Measurements from ENCODE around the gene POLR1H. TPM values are rescaled to one million over a fixed set of nuclear protein-coding genes. Genes with fewer than 3 reads are reported as not detected.
"Not testable (repeated sequence)": the region's sequence is repeated elsewhere in the genome, so short reads cannot be mapped to it uniquely, and the experiment has no call there.

Gene POLR1H
- polyA plus RNA-seq, 2 donors: 22.6 to 48.0 TPM

- H3K4me1 ChIP-seq (ENCODE audit: control insufficient read depth in 2 of 2, insufficient read depth in 2 of 2, low read length in 1 of 2); H3K27me3 ChIP-seq (ENCODE audit: control insufficient read depth in 1 of 2, insufficient read depth in 2 of 2, low read length in 2 of 2): not testable (repeated sequence)
- 81 to 89% methylated on average over 5 of the region's 5 CpGs for WGBS, 2 donors
Measured at GRCh38 chr6:30033440-30033839, 27.6 kb upstream of the POLR1H start.

GRCh38 chr6:30035784-30036183 is 25.3 kb upstream of the POLR1H start:
- Histone ChIP-seq H3K27me3 (ENCODE audit: control insufficient read depth in 1 of 2, insufficient read depth in 2 of 2, low read length in 2 of 2) (no peaks in the 10 kb centered on the region), H3K9me3 (ENCODE audit: control insufficient read depth in 2 of 2, insufficient read depth in 1 of 2, low read depth in 1 of 2, low read length in 1 of 2) (no peaks in the 10 kb centered on the region), H3K4me1 (ENCODE audit: control insufficient read depth in 2 of 2, insufficient read depth in 2 of 2, low read length in 1 of 2) (no peaks in the 10 kb centered on the region), H3K4me3 (ENCODE audit: low read depth in 1 of 2, low read length in 2 of 2) (no peak overlapping the region), H3K27ac (ENCODE audit: low read depth in 2 of 2, low read length in 1 of 2) (no peak overlapping the region), H3K36me3 (ENCODE audit: control insufficient read depth in 2 of 2, insufficient read depth in 2 of 2, low read length in 1 of 2) (peaks cover 0 to 3% of the 10 kb centered on the region in 2 donors)
- WGBS, 2 donors: 95 to 96% methylated on average over 1 of the region's 1 CpG

More at GRCh38 chr6:30033440-30033839, 27.6 kb upstream of the POLR1H start:
- not testable (repeated sequence) for H3K4me3 ChIP-seq (ENCODE audit: low read depth in 1 of 2, low read length in 2 of 2); H3K36me3 ChIP-seq (ENCODE audit: control insufficient read depth in 2 of 2, insufficient read depth in 2 of 2, low read length in 1 of 2); H3K27ac ChIP-seq (ENCODE audit: low read depth in 2 of 2, low read length in 1 of 2); H3K9me3 ChIP-seq (ENCODE audit: control insufficient read depth in 2 of 2, insufficient read depth in 1 of 2, low read depth in 1 of 2, low read length in 1 of 2)

- H3K4me1 ChIP-seq (ENCODE audit: control insufficient read depth in 2 of 2, insufficient read depth in 2 of 2, low read length in 1 of 2): no peaks in the 10 kb centered on the region
- H3K27me3 ChIP-seq (ENCODE audit: control insufficient read depth in 1 of 2, insufficient read depth in 2 of 2, low read length in 2 of 2): no peaks in the 10 kb centered on the region
- H3K9me3 ChIP-seq (ENCODE audit: control insufficient read depth in 2 of 2, insufficient read depth in 1 of 2, low read depth in 1 of 2, low read length in 1 of 2): no peaks in the 10 kb centered on the region
- WGBS, 2 donors: 50 to 58% methylated on average over 4 of the region's 4 CpGs
- peaks cover 0 to 3% of the 10 kb centered on the region in 2 donors for H3K36me3 ChIP-seq (ENCODE audit: control insufficient read depth in 2 of 2, insufficient read depth in 2 of 2, low read length in 1 of 2)
- H3K27ac ChIP-seq (ENCODE audit: low read depth in 2 of 2, low read length in 1 of 2): no peak overlapping the region
- no peak overlapping the region for H3K4me3 ChIP-seq (ENCODE audit: low read depth in 1 of 2, low read length in 2 of 2)
Measured at GRCh38 chr6:30037182-30037788, 23.8 kb upstream of the POLR1H start.

- no peak overlapping the region for H3K4me3 ChIP-seq (ENCODE audit: low read depth in 1 of 2, low read length in 2 of 2)
- H3K27ac ChIP-seq (ENCODE audit: low read depth in 2 of 2, low read length in 1 of 2): no peak overlapping the region
- no peaks in the 10 kb centered on the region for H3K36me3 ChIP-seq (ENCODE audit: control insufficient read depth in 2 of 2, insufficient read depth in 2 of 2, low read length in 1 of 2)
- no peaks in the 10 kb centered on the region for H3K27me3 ChIP-seq (ENCODE audit: control insufficient read depth in 1 of 2, insufficient read depth in 2 of 2, low read length in 2 of 2)
- WGBS, 2 donors: 85 to 90% methylated on average over 6 of the region's 6 CpGs
- H3K4me1 ChIP-seq (ENCODE audit: control insufficient read depth in 2 of 2, insufficient read depth in 2 of 2, low read length in 1 of 2): no peaks in the 10 kb centered on the region
- H3K9me3 ChIP-seq (ENCODE audit: control insufficient read depth in 2 of 2, insufficient read depth in 1 of 2, low read depth in 1 of 2, low read length in 1 of 2): no peaks in the 10 kb centered on the region
Measured at GRCh38 chr6:30041221-30041620, 19.8 kb upstream of the POLR1H start.

GRCh38 chr6:30041821-30042220 is 19.2 kb upstream of the POLR1H start:
- 68 to 76% methylated on average over 4 of the region's 4 CpGs for WGBS, 2 donors
- Histone ChIP-seq H3K27ac (ENCODE audit: low read depth in 2 of 2, low read length in 1 of 2) (no peak overlapping the region), H3K4me3 (ENCODE audit: low read depth in 1 of 2, low read length in 2 of 2) (no peak overlapping the region), H3K9me3 (ENCODE audit: control insufficient read depth in 2 of 2, insufficient read depth in 1 of 2, low read depth in 1 of 2, low read length in 1 of 2) (no peaks in the 10 kb centered on the region), H3K36me3 (ENCODE audit: control insufficient read depth in 2 of 2, insufficient read depth in 2 of 2, low read length in 1 of 2) (no peaks in the 10 kb centered on the region), H3K27me3 (ENCODE audit: control insufficient read depth in 1 of 2, insufficient read depth in 2 of 2, low read length in 2 of 2) (no peaks in the 10 kb centered on the region), H3K4me1 (ENCODE audit: control insufficient read depth in 2 of 2, insufficient read depth in 2 of 2, low read length in 1 of 2) (no peaks in the 10 kb centered on the region)

- WGBS, 2 donors: 88 to 96% methylated on average over 1 of the region's 1 CpG
- Histone ChIP-seq H3K27me3 (ENCODE audit: control insufficient read depth in 1 of 2, insufficient read depth in 2 of 2, low read length in 2 of 2) (no peaks in the 10 kb centered on the region), H3K9me3 (ENCODE audit: control insufficient read depth in 2 of 2, insufficient read depth in 1 of 2, low read depth in 1 of 2, low read length in 1 of 2) (no peaks in the 10 kb centered on the region), H3K4me1 (ENCODE audit: control insufficient read depth in 2 of 2, insufficient read depth in 2 of 2, low read length in 1 of 2) (no peaks in the 10 kb centered on the region), H3K27ac (ENCODE audit: low read depth in 2 of 2, low read length in 1 of 2) (no peak overlapping the region), H3K4me3 (ENCODE audit: low read depth in 1 of 2, low read length in 2 of 2) (no peak overlapping the region), H3K36me3 (ENCODE audit: control insufficient read depth in 2 of 2, insufficient read depth in 2 of 2, low read length in 1 of 2) (no peaks in the 10 kb centered on the region)
Measured at GRCh38 chr6:30042476-30042875, 18.6 kb upstream of the POLR1H start.

- no peaks in the 10 kb centered on the region for H3K36me3 ChIP-seq (ENCODE audit: control insufficient read depth in 2 of 2, insufficient read depth in 2 of 2, low read length in 1 of 2)
- no peak overlapping the region for H3K4me3 ChIP-seq (ENCODE audit: low read depth in 1 of 2, low read length in 2 of 2)
- no peaks in the 10 kb centered on the region for H3K27me3 ChIP-seq (ENCODE audit: control insufficient read depth in 1 of 2, insufficient read depth in 2 of 2, low read length in 2 of 2)
- H3K27ac ChIP-seq (ENCODE audit: low read depth in 2 of 2, low read length in 1 of 2): no peak overlapping the region
- H3K9me3 ChIP-seq (ENCODE audit: control insufficient read depth in 2 of 2, insufficient read depth in 1 of 2, low read depth in 1 of 2, low read length in 1 of 2): no peaks in the 10 kb centered on the region
- WGBS, 2 donors: 32 to 48% methylated on average over 1 of the region's 1 CpG
- no peaks in the 10 kb centered on the region for H3K4me1 ChIP-seq (ENCODE audit: control insufficient read depth in 2 of 2, insufficient read depth in 2 of 2, low read length in 1 of 2)
Measured at GRCh38 chr6:30042914-30043313, 18.2 kb upstream of the POLR1H start.

- Histone ChIP-seq H3K9me3 (ENCODE audit: control insufficient read depth in 2 of 2, insufficient read depth in 1 of 2, low read depth in 1 of 2, low read length in 1 of 2) (no peaks in the 10 kb centered on the region), H3K4me3 (ENCODE audit: low read depth in 1 of 2, low read length in 2 of 2) (no peak overlapping the region), H3K4me1 (ENCODE audit: control insufficient read depth in 2 of 2, insufficient read depth in 2 of 2, low read length in 1 of 2) (no peaks in the 10 kb centered on the region), H3K27ac (ENCODE audit: low read depth in 2 of 2, low read length in 1 of 2) (no peak overlapping the region), H3K36me3 (ENCODE audit: control insufficient read depth in 2 of 2, insufficient read depth in 2 of 2, low read length in 1 of 2) (no peaks in the 10 kb centered on the region), H3K27me3 (ENCODE audit: control insufficient read depth in 1 of 2, insufficient read depth in 2 of 2, low read length in 2 of 2) (no peaks in the 10 kb centered on the region)
- 94 to 97% methylated on average over 2 of the region's 2 CpGs for WGBS, 2 donors
Measured at GRCh38 chr6:30043744-30044143, 17.3 kb upstream of the POLR1H start.

- no peak overlapping the region for H3K4me3 ChIP-seq (ENCODE audit: low read depth in 1 of 2, low read length in 2 of 2)
- H3K9me3 ChIP-seq (ENCODE audit: control insufficient read depth in 2 of 2, insufficient read depth in 1 of 2, low read depth in 1 of 2, low read length in 1 of 2): no peaks in the 10 kb centered on the region
- no peak overlapping the region for H3K27ac ChIP-seq (ENCODE audit: low read depth in 2 of 2, low read length in 1 of 2)
- H3K27me3 ChIP-seq (ENCODE audit: control insufficient read depth in 1 of 2, insufficient read depth in 2 of 2, low read length in 2 of 2): no peaks in the 10 kb centered on the region
- H3K36me3 ChIP-seq (ENCODE audit: control insufficient read depth in 2 of 2, insufficient read depth in 2 of 2, low read length in 1 of 2): no peaks in the 10 kb centered on the region
- 75 to 77% methylated on average over 2 of the region's 2 CpGs for WGBS, 2 donors
- H3K4me1 ChIP-seq (ENCODE audit: control insufficient read depth in 2 of 2, insufficient read depth in 2 of 2, low read length in 1 of 2): no peaks in the 10 kb centered on the region
Measured at GRCh38 chr6:30044630-30045029, 16.4 kb upstream of the POLR1H start.

GRCh38 chr6:30047220-30047619 is 13.8 kb upstream of the POLR1H start:
- Histone ChIP-seq H3K4me1 (ENCODE audit: control insufficient read depth in 2 of 2, insufficient read depth in 2 of 2, low read length in 1 of 2) (no peaks in the 10 kb centered on the region), H3K4me3 (ENCODE audit: low read depth in 1 of 2, low read length in 2 of 2) (no peak overlapping the region), H3K27ac (ENCODE audit: low read depth in 2 of 2, low read length in 1 of 2) (no peak overlapping the region), H3K27me3 (ENCODE audit: control insufficient read depth in 1 of 2, insufficient read depth in 2 of 2, low read length in 2 of 2) (no peaks in the 10 kb centered on the region), H3K9me3 (ENCODE audit: control insufficient read depth in 2 of 2, insufficient read depth in 1 of 2, low read depth in 1 of 2, low read length in 1 of 2) (no peaks in the 10 kb centered on the region), H3K36me3 (ENCODE audit: control insufficient read depth in 2 of 2, insufficient read depth in 2 of 2, low read length in 1 of 2) (no peaks in the 10 kb centered on the region)
- 57 to 76% methylated on average over 2 of the region's 2 CpGs for WGBS, 2 donors

All from esophagus (tissue), 2 donors.